GM18505 (cell line): ENCODE results near the gene INPP4B.
"Not testable (repeated sequence)": the region's sequence is repeated elsewhere in the genome, so short reads cannot be mapped to it uniquely, and the experiment has no call there.

Source experiments
- ATAC-seq: cut with Tn5 transposase; IDR thresholded peaks from one replicate; pipeline ENCODE4 v1.9.1; 2021; ENCODE audit not compliant: unreplicated experiment
- POLR2A ChIP-seq: IDR thresholded peaks from 4 replicates; pipeline ENCODE4 v1.6.1; 2011; ENCODE audit warnings: borderline replicate concordance; ENCODE audit not compliant: insufficient read depth, insufficient read length; ENCODE audit errors: extremely low read depth

Gene INPP4B

GRCh38 chr4:142540483-142540804 is 305.7 kb downstream of the INPP4B start:
- no peak for TF ChIP-seq POLR2A
- no peak for ATAC-seq

GRCh38 chr4:142539796-142540482 is 306.2 kb downstream of the INPP4B start:
- no peak for ATAC-seq
- no peak for TF ChIP-seq POLR2A

GRCh38 chr4:142535009-142535408 is 311.1 kb downstream of the INPP4B start:
- no peak for ATAC-seq
- no peak for TF ChIP-seq POLR2A

- no peak for ATAC-seq
- TF ChIP-seq POLR2A, result no peak
These were observed 314.0 kb downstream of the INPP4B start for GRCh38 chr4:142532054-142532453.

GRCh38 chr4:142530728-142531127 is 315.4 kb downstream of the INPP4B start:
- TF ChIP-seq POLR2A, result no peak
- no peak for ATAC-seq

- no peak for TF ChIP-seq POLR2A
- ATAC-seq, result no peak
These were observed 317.7 kb downstream of the INPP4B start for GRCh38 chr4:142528433-142528832.

GRCh38 chr4:142523111-142523510 is 323.0 kb downstream of the INPP4B start:
- ATAC-seq, result no peak
- TF ChIP-seq POLR2A, result no peak

GRCh38 chr4:142519342-142519741 is 326.8 kb downstream of the INPP4B start:
- TF ChIP-seq POLR2A, result no peak
- ATAC-seq, result no peak

GRCh38 chr4:142516686-142517526 is 329.2 kb downstream of the INPP4B start:
- ATAC-seq, result no peak

GRCh38 chr4:142512161-142512560 is 333.9 kb downstream of the INPP4B start:
- no peak for ATAC-seq
- no peak for TF ChIP-seq POLR2A

More at GRCh38 chr4:142516686-142517526, 329.2 kb downstream of the INPP4B start:
- no peak for TF ChIP-seq POLR2A

- TF ChIP-seq POLR2A, result no peak
- ATAC-seq, result no peak
These were observed 336.2 kb downstream of the INPP4B start for GRCh38 chr4:142509881-142510280.

GRCh38 chr4:142509381-142509780 is 336.7 kb downstream of the INPP4B start:
- ATAC-seq, result not testable (repeated sequence)

GRCh38 chr4:142500966-142501365 is 345.1 kb downstream of the INPP4B start:
- no peak for ATAC-seq
- no peak for TF ChIP-seq POLR2A

GRCh38 chr4:142497606-142498005 is 348.5 kb downstream of the INPP4B start:
- ATAC-seq, result no peak
- TF ChIP-seq POLR2A, result no peak
